ENCODE data around the gene PLEKHA5.
"Not testable (repeated sequence)": the region's sequence is repeated elsewhere in the genome, so short reads cannot be mapped to it uniquely, and the experiment has no call there.

Gene PLEKHA5

GRCh38 chr12:19203539-19204506 lies 74.3 kb downstream of the PLEKHA5 start:
- no peak for DNase-seq

GRCh38 chr12:19205120-19205519 lies 75.6 kb downstream of the PLEKHA5 start:
- DNase-seq = no peak

- DNase-seq = no peak
Observed at GRCh38 chr12:19206493-19207077, 77.1 kb downstream of the PLEKHA5 start.

- no peak for DNase-seq
Observed at GRCh38 chr12:19208456-19208855, 78.9 kb downstream of the PLEKHA5 start.

- no peak for DNase-seq
Observed at GRCh38 chr12:19209661-19210060, 80.1 kb downstream of the PLEKHA5 start.

- no peak for DNase-seq
Observed at GRCh38 chr12:19211802-19212201, 82.3 kb downstream of the PLEKHA5 start.

- no peak for DNase-seq
Observed at GRCh38 chr12:19212245-19212644, 82.7 kb downstream of the PLEKHA5 start.

- no peak for DNase-seq
Observed at GRCh38 chr12:19214020-19214419, 84.5 kb downstream of the PLEKHA5 start.

- no peak for DNase-seq
Observed at GRCh38 chr12:19215115-19215514, 85.6 kb downstream of the PLEKHA5 start.

- no peak for DNase-seq
Observed at GRCh38 chr12:19217446-19217845, 87.9 kb downstream of the PLEKHA5 start.

GRCh38 chr12:19220205-19220604 lies 90.7 kb downstream of the PLEKHA5 start:
- no peak for DNase-seq

- no peak for DNase-seq
Observed at GRCh38 chr12:19220852-19221466, 91.4 kb downstream of the PLEKHA5 start.

GRCh38 chr12:19222558-19222957 lies 93.0 kb downstream of the PLEKHA5 start:
- DNase-seq = no peak

- no peak for DNase-seq
Observed at GRCh38 chr12:19223018-19223417, 93.5 kb downstream of the PLEKHA5 start.

GRCh38 chr12:19223695-19224094 lies 94.2 kb downstream of the PLEKHA5 start:
- DNase-seq = no peak

GRCh38 chr12:19224746-19225145 lies 95.2 kb downstream of the PLEKHA5 start:
- DNase-seq = no peak

- DNase-seq = no peak
Observed at GRCh38 chr12:19227190-19227879, 97.8 kb downstream of the PLEKHA5 start.

GRCh38 chr12:19227880-19228210 lies 98.3 kb downstream of the PLEKHA5 start:
- DNase-seq = no peak

GRCh38 chr12:19229021-19229420 lies 99.5 kb downstream of the PLEKHA5 start:
- not testable (repeated sequence) for DNase-seq

GRCh38 chr12:19230299-19230866 lies 100.8 kb downstream of the PLEKHA5 start:
- no peak for DNase-seq

GRCh38 chr12:19230896-19231295 lies 101.4 kb downstream of the PLEKHA5 start:
- DNase-seq = no peak

GRCh38 chr12:19234171-19234704 lies 104.7 kb downstream of the PLEKHA5 start:
- no peak for DNase-seq
